H1 (cell line): Measurements from ENCODE around the gene ZSCAN30. TPM values are rescaled to one million over a fixed set of nuclear protein-coding genes. Genes with fewer than 3 reads are reported as not detected.

ENCODE experiments used
- CTCF ChIA-PET: fragments of 300-600 bp; sonication (Branson Sonifier 250); formaldehyde crosslinking; loops from one replicate; lab custom pipeline; 2021; ENCODE audit not compliant: partially characterized antibody; lab: Charles Lee
- POLR2A ChIA-PET: fragments of 300-600 bp; sonication (Branson Sonifier 250); formaldehyde crosslinking; loops from one replicate; lab custom pipeline; 2021; ENCODE audit warnings: inconsistent platforms; ENCODE audit not compliant: partially characterized antibody; lab: Charles Lee
- DNase-seq, 2 experiments: peaks; one replicate each; pipeline versions ENCODE4 v3.0.0 to v3.0.0-alpha.2; 2010 to 2022; ENCODE audit warnings: low spot score in 2 of 2, low read depth in 1 of 2, mixed read lengths in 1 of 2
- FAIRE-seq: peaks from 2 replicates; lab custom pipeline; 2011; peaks lifted over from hg19 to GRCh38; lab: Jason Lieb, UNC
- H2AFZ ChIP-seq: 2 replicates; pipeline ENCODE4 v1.8.1; 2012; ENCODE audit warnings: low read length, inconsistent platforms
- H2AK5ac ChIP-seq: 2 replicates; pipeline ENCODE4 v1.6.1; 2013; ENCODE audit warnings: low read depth, low read length
- H2BK120ac ChIP-seq: replicated peaks from 2 replicates; pipeline ENCODE3; 2013; ENCODE audit warnings: low read depth, low read length, inconsistent platforms
- H2BK12ac ChIP-seq: 2 replicates; pipeline ENCODE4 v1.6.1; 2013; ENCODE audit warnings: low read depth, low read length
- H2BK15ac ChIP-seq: 2 replicates; pipeline ENCODE4 v1.6.1; 2013; ENCODE audit warnings: low read length
- H2BK20ac ChIP-seq: 2 replicates; pipeline ENCODE4 v1.6.1; 2013; ENCODE audit warnings: low read length
- H2BK5ac ChIP-seq: 2 replicates; pipeline ENCODE4 v1.6.1; 2013; ENCODE audit warnings: low read depth, low read length
- H3K14ac ChIP-seq: 2 replicates; pipeline ENCODE4 v1.6.1; 2013; ENCODE audit warnings: inconsistent platforms; ENCODE audit not compliant: insufficient read length
- H3K18ac ChIP-seq: 2 replicates; pipeline ENCODE4 v1.6.1; 2013; ENCODE audit warnings: low read length; ENCODE audit errors: extremely low read depth
- H3K23ac ChIP-seq: 2 replicates; pipeline ENCODE4 v1.6.1; 2013; ENCODE audit warnings: inconsistent platforms; ENCODE audit not compliant: insufficient read length
- H3K23me2 ChIP-seq: 2 replicates; pipeline ENCODE4 v1.6.1; 2013; ENCODE audit warnings: low read depth, low read length
- H3K27ac ChIP-seq: 2 replicates; pipeline ENCODE4 v1.6.1; 2011; ENCODE audit warnings: low read depth, low read length, inconsistent platforms
- H3K27me3 ChIP-seq, 4 experiments: replicated peaks in 1 of 4; 1 replicate in 1 of 4; 2 replicates in 3 of 4; pipeline versions ENCODE4 v1.6.1 to v1.8.1; 2011 to 2013; ENCODE audit warnings: low read length in 3 of 4, mild to moderate bottlenecking in 3 of 4, inconsistent platforms in 2 of 4, mixed read lengths in 2 of 4, moderate library complexity in 1 of 4; ENCODE audit not compliant: control insufficient read depth in 3 of 4, insufficient read depth in 3 of 4; ENCODE audit errors: extremely low read depth in 1 of 4
- H3K36me3 ChIP-seq, 4 experiments: 2 replicates each; pipeline versions ENCODE4 v1.6.1 to v1.8.1; 2011 to 2013; ENCODE audit warnings: mild to moderate bottlenecking in 4 of 4, low read length in 3 of 4, moderate library complexity in 2 of 4, control low read depth in 1 of 4, inconsistent platforms in 1 of 4; ENCODE audit not compliant: insufficient read depth in 4 of 4, control insufficient read depth in 2 of 4
- H3K4ac ChIP-seq: replicated peaks from 2 replicates; pipeline ENCODE3; 2013; ENCODE audit warnings: low read length, low read depth, mixed read lengths, inconsistent platforms; ENCODE audit not compliant: insufficient read length
- H3K4me1 ChIP-seq, 4 experiments: replicated peaks in 1 of 4; 1 replicate in 1 of 4; 2 replicates in 3 of 4; pipeline versions ENCODE4 v1.6.1 to v1.8.1; 2011 to 2013; ENCODE audit warnings: low read length in 3 of 4, inconsistent platforms in 2 of 4, mixed read lengths in 1 of 4; ENCODE audit not compliant: insufficient read depth in 4 of 4, control insufficient read depth in 3 of 4
- H3K4me2 ChIP-seq, 2 experiments: 2 replicates each; pipeline versions ENCODE4 v1.6.1 to v1.8.1; 2011 to 2013; ENCODE audit warnings: low read depth in 2 of 2, low read length in 2 of 2, control low read depth in 1 of 2, inconsistent platforms in 1 of 2, mild to moderate bottlenecking in 1 of 2; ENCODE audit not compliant: insufficient read depth in 1 of 2
- H3K4me3 ChIP-seq, 4 experiments: fragments of 200-600, 300-600 bp in 1 of 4; sonication (generic), shearing (Covaris generic), sonication (Bioruptor Twin) in 1 of 4; 2 replicates each; pipeline versions ENCODE4 v1.5.1 to v1.8.1; 2011 to 2016; ENCODE audit warnings: low read length in 4 of 4, low read depth in 3 of 4, control low read depth in 2 of 4, inconsistent platforms in 2 of 4, mild to moderate bottlenecking in 2 of 4, mixed read lengths in 1 of 4, moderate library complexity in 1 of 4; ENCODE audit not compliant: insufficient read depth in 2 of 4; ENCODE audit errors: extremely low read depth in 1 of 4
- H3K56ac ChIP-seq: replicated peaks from 2 replicates; pipeline ENCODE3; 2013; ENCODE audit warnings: low read depth, mild to moderate bottlenecking, mixed read lengths, low read length, inconsistent platforms; ENCODE audit not compliant: insufficient read length
- H3K79me1 ChIP-seq: 2 replicates; pipeline ENCODE4 v1.6.1; 2013; ENCODE audit warnings: low read depth, low read length, control low read depth
- H3K79me2 ChIP-seq, 2 experiments: 2 replicates each; pipeline versions ENCODE4 v1.6.1 to v1.8.1; 2012 to 2013; ENCODE audit warnings: low read length in 2 of 2, mild to moderate bottlenecking in 2 of 2, inconsistent platforms in 1 of 2; ENCODE audit not compliant: insufficient read depth in 2 of 2, control insufficient read depth in 1 of 2
- H3K9ac ChIP-seq, 4 experiments: replicated peaks in 1 of 4; 1 replicate in 1 of 4; 2 replicates in 3 of 4; pipeline versions ENCODE4 v1.6.1 to v1.8.1; 2011 to 2013; ENCODE audit warnings: low read depth in 3 of 4, low read length in 3 of 4, control low read depth in 2 of 4, mild to moderate bottlenecking in 2 of 4, moderate library complexity in 2 of 4, inconsistent platforms in 1 of 4; ENCODE audit errors: extremely low read depth in 1 of 4
- H3K9me3 ChIP-seq, 2 experiments: 2 replicates each; pipeline versions ENCODE4 v1.6.1 to v1.8.1; 2012 to 2013; ENCODE audit warnings: mild to moderate bottlenecking in 2 of 2, moderate library complexity in 2 of 2, control low read depth in 1 of 2, inconsistent platforms in 1 of 2, low read depth in 1 of 2, low read length in 1 of 2, mixed read lengths in 1 of 2; ENCODE audit not compliant: insufficient read depth in 2 of 2
- H4K20me1 ChIP-seq, 2 experiments: replicated peaks in 1 of 2; 2 replicates each; pipeline versions ENCODE3 to v1.8.1; 2011 to 2013; ENCODE audit warnings: inconsistent platforms in 2 of 2, low read length in 2 of 2, mild to moderate bottlenecking in 1 of 2; ENCODE audit not compliant: insufficient read depth in 2 of 2, control insufficient read depth in 1 of 2
- H4K5ac ChIP-seq: 2 replicates; pipeline ENCODE4 v1.6.1; 2013; ENCODE audit warnings: low read length, low read depth, mixed read lengths, inconsistent platforms; ENCODE audit not compliant: insufficient read length
- H4K8ac ChIP-seq: 2 replicates; pipeline ENCODE4 v1.8.0; 2013; ENCODE audit warnings: mild to moderate bottlenecking, moderate library complexity, low read length, inconsistent platforms; ENCODE audit not compliant: insufficient read depth; ENCODE audit errors: extremely low read depth
- H4K91ac ChIP-seq: replicated peaks from 2 replicates; pipeline ENCODE3; 2013; ENCODE audit warnings: low read length, mixed read lengths, inconsistent platforms; ENCODE audit not compliant: insufficient read length
- ASH2L ChIP-seq: fragments of 200-600, 300-600 bp; sonication (generic); IDR thresholded peaks from one replicate; pipeline ENCODE4 v1.7.1; 2017; ENCODE audit warnings: low read length
- CTBP2 ChIP-seq: IDR thresholded peaks from 2 replicates; pipeline ENCODE4 v1.7.0; 2011; ENCODE audit warnings: borderline replicate concordance, mild to moderate bottlenecking, moderate library complexity, mixed read lengths, low read length; ENCODE audit not compliant: insufficient read depth, insufficient read length
- HDAC2 ChIP-seq, 2 experiments: fragments of 300-600 bp in 1 of 2; sonication (generic) in 1 of 2; IDR thresholded peaks; 2 replicates each; pipeline ENCODE4 v1.6.1; 2011 to 2012; ENCODE audit warnings: low read depth in 2 of 2, low read length in 2 of 2, mild to moderate bottlenecking in 2 of 2, moderate library complexity in 2 of 2, borderline replicate concordance in 1 of 2, inconsistent platforms in 1 of 2
- JUND ChIP-seq: IDR thresholded peaks from 2 replicates; pipeline ENCODE4 v1.6.1; 2011; ENCODE audit warnings: mild to moderate bottlenecking, improper control_type of control experiment, low read length
- MAFK ChIP-seq: IDR thresholded peaks from 2 replicates; pipeline ENCODE4 v1.6.1; 2012; ENCODE audit warnings: low read depth, mild to moderate bottlenecking, improper control_type of control experiment, low read length
- POLR2AphosphoS5 ChIP-seq: IDR thresholded peaks from 2 replicates; pipeline ENCODE4 v1.6.1; 2011; ENCODE audit warnings: low read depth, low read length
- RNF2 ChIP-seq: fragments of 200-900, 300-1000 bp; sonication (generic); IDR thresholded peaks from 2 replicates; pipeline ENCODE4 v1.7.1; 2016; ENCODE audit warnings: borderline replicate concordance, low read depth, mild to moderate bottlenecking, antibody characterized with exemption, low read length; ENCODE audit not compliant: poor library complexity, severe bottlenecking; ENCODE audit errors: missing control alignments
- RXRA ChIP-seq: IDR thresholded peaks from 2 replicates; pipeline ENCODE4 v1.6.1; 2011; ENCODE audit warnings: low read depth, mild to moderate bottlenecking, low read length, moderate library complexity; ENCODE audit not compliant: insufficient read depth
- SP2 ChIP-seq: IDR thresholded peaks from 2 replicates; pipeline ENCODE4 v1.6.1; 2012; ENCODE audit warnings: mild to moderate bottlenecking, low read length, inconsistent platforms
- SP4 ChIP-seq: IDR thresholded peaks from 2 replicates; pipeline ENCODE4 v1.6.1; 2012; ENCODE audit warnings: low read length, inconsistent platforms
- YY1 ChIP-seq: IDR thresholded peaks from 2 replicates; pipeline ENCODE4 v1.6.1; 2011; ENCODE audit warnings: low read depth, mild to moderate bottlenecking, low read length
- WGBS, 2 experiments: shearing (Covaris generic) in 1 of 2; methylation state at CpG; one replicate each; pipeline versions ENCODE4 v1.1.6 to v1.1.7; 2013 to 2015; ENCODE audit warnings: low lambda C conversion rate in 2 of 2, mixed read lengths in 2 of 2, inconsistent platforms in 1 of 2, low coverage in 1 of 2, missing lambda C conversion rate in 1 of 2; ENCODE audit not compliant: insufficient replicate concordance in 2 of 2, insufficient coverage in 1 of 2, insufficient read length in 1 of 2; ENCODE audit errors: extremely low coverage in 1 of 2, missing lambda C conversion rate in 1 of 2; 5-methylcytosine and 5-hydroxymethylcytosine counted together
- polyA plus RNA-seq, 7 experiments: library from polyadenylated mRNA; depleted of rRNA in 3 of 7; stranded (reverse) in 5 of 7; unstranded in 2 of 7; fragments of >200 nt in 5 of 7; fragments of 200-250 nt in 2 of 7; gene quantifications; 1 replicate in 5 of 7; 2 replicates in 1 of 7; 4 replicates in 1 of 7; pipeline versions ENCODE4 v1.2.1 to v1.2.3, GENCODE V29; 2011 to 2013; ENCODE audit warnings: missing spikeins in 2 of 7, mixed read lengths in 2 of 7
- total RNA-seq: library from RNA; stranded (reverse); fragmentation: NEBNext Ultra II Directional; extraction: Animal tissue kit (Norgen Biotek cat#: 25700); gene quantifications from 2 replicates; pipeline ENCODE4 v1.2.1, GENCODE V29; 2021
- TF ChIP-seq, protein P1 (sequence below): IDR thresholded peaks from 2 replicates; pipeline ENCODE4 v1.6.1; 2011; ENCODE audit warnings: low read depth, mild to moderate bottlenecking, low read length; ENCODE audit not compliant: insufficient read depth
- TF ChIP-seq, protein P2 (sequence below): IDR thresholded peaks from 2 replicates; pipeline ENCODE4 v1.6.1; 2012; ENCODE audit warnings: inconsistent platforms

The ZSCAN30 gene
- total and polyA plus RNA-seq, 2 of the 8 experiments (the other 6 are each of a cell fraction or from before 2014, with no cell fraction given) = 4.4 to 10.3 TPM

DNA sequence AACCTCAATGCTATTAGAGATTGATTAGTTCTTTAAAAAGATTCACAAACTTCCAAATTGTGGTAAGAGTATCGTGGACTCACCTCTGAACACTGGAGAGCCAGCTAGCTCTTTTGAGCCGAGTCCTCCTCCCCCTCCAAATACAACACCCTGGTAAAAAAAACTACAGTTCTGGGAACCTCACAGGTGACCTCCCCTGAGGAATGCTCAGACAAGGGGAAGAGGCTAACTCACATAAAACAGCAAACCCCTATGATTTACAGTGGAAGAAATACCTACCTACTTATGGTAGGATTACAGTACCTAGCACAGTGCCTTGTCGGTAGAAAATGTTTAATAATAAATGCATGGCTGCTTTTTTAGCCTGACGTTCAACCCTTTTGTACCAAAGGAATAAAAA, 45.8 kb upstream of the ZSCAN30 start:
- Histone ChIP-seq H3K14ac (no peak overlapping the region), H4K20me1 (peaks cover 0 to 10% of the 10 kb centered on the region in 2 experiments), H3K27me3 (no peaks in the 10 kb centered on the region), H3K79me1 (0 out of 2 replicates have a peak, but pooled peaks cover 6% of the 10 kb centered on the region), H4K8ac (no peak overlapping the region), H3K9ac (no peak overlapping the region), H2BK20ac (no peak overlapping the region), H3K27ac (no peak overlapping the region), H3K9me3 (no peaks in the 10 kb centered on the region), H3K4me3 (no peak overlapping the region), H3K23me2 (no peaks in the 10 kb centered on the region), H2BK12ac (no peak overlapping the region), H3K4me1 (peaks cover 0 to 5% (median 0%) of the 10 kb centered on the region in 4 experiments; a peak in 1 of 7 replicates), H2BK120ac (no peak overlapping the region), H2AFZ (no peak overlapping the region), H2AK5ac (no peak overlapping the region), H3K4ac (no peak overlapping the region), H3K4me2 (no peak overlapping the region), H2BK15ac (no peak overlapping the region), H3K23ac (no peak overlapping the region), H4K5ac (no peak overlapping the region), H3K56ac (no peak overlapping the region), H2BK5ac (no peak overlapping the region), H3K36me3 (peaks cover 20 to 70% (median 56%) of the 10 kb centered on the region in 4 experiments), H3K79me2 (peaks cover 3 to 16% of the 10 kb centered on the region in 2 experiments; a peak in 2 of 4 replicates), H3K18ac (no peak overlapping the region), H4K91ac (no peak overlapping the region)
- WGBS, 2 experiments = 92% methylated on average over 4 of the region's 4 CpGs; no CpG with 5 or more reads in 1 of the 2 experiments
- ChIA-PET CTCF (no interaction called here), POLR2A (interaction anchor here (1.2 to 4.0 kb wide), 2 partner anchors 9 kb away, joined by 3 to 16 read pairs; partner anchors contain the start of gene ZNF24)
- FAIRE-seq = no peak
- DNase-seq = no peak
- TF ChIP-seq RXRA (no peak), RNF2 (no peak), POLR2AphosphoS5 (no peak), SP2 (no peak), MAFK (no peak), ASH2L (no peak), SP4 (no peak), CTBP2 (no peak), HDAC2 (IDR thresholded peaks at IDR 0.05; ENCODE audit: borderline replicate concordance in 1 of 2, low read depth in 2 of 2, low read length in 2 of 2) (no peak), JUND (no peak), YY1 (no peak)
- TF ChIP-seq, protein P1, sequence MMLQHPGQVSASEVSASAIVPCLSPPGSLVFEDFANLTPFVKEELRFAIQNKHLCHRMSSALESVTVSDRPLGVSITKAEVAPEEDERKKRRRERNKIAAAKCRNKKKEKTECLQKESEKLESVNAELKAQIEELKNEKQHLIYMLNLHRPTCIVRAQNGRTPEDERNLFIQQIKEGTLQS = no peak
- TF ChIP-seq, protein P2, sequence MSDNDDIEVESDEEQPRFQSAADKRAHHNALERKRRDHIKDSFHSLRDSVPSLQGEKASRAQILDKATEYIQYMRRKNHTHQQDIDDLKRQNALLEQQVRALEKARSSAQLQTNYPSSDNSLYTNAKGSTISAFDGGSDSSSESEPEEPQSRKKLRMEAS = no peak
